DOHH2 (cell line): ENCODE data around the gene GBP4.

ENCODE experiments used
- H3F3A ChIP-seq: fragments of 200-600 bp; sonication (generic), shearing (Covaris generic); 2 replicates; pipeline ENCODE4 v1.6.0; 2016; ENCODE audit warnings: antibody characterized with exemption, mild to moderate bottlenecking; ENCODE audit not compliant: control insufficient read depth, insufficient read depth
- H3K27ac ChIP-seq: fragments of 200-600 bp; sonication (generic); 2 replicates; pipeline ENCODE4 v1.5.1; 2014; ENCODE audit warnings: low read depth, mild to moderate bottlenecking, low read length, moderate library complexity
- H3K27me3 ChIP-seq: fragments of 200-600 bp; sonication (generic); 2 replicates; pipeline ENCODE4 v1.6.1; 2014; ENCODE audit warnings: mild to moderate bottlenecking, low read length, mixed read lengths; ENCODE audit not compliant: control insufficient read depth
- H3K36me3 ChIP-seq: fragments of 200-600 bp; sonication (generic); 2 replicates; pipeline ENCODE4 v1.6.1; 2014; ENCODE audit warnings: mild to moderate bottlenecking, low read length, moderate library complexity, mixed read lengths; ENCODE audit not compliant: control insufficient read depth
- H3K4me1 ChIP-seq: fragments of 200-600 bp; sonication (generic); 2 replicates; pipeline ENCODE4 v1.6.1; 2014; ENCODE audit warnings: mild to moderate bottlenecking, low read length, mixed read lengths; ENCODE audit not compliant: control insufficient read depth
- H3K4me2 ChIP-seq: fragments of 200-600 bp; sonication (generic); 2 replicates; pipeline ENCODE4 v1.6.0; 2014; ENCODE audit warnings: mild to moderate bottlenecking, low read length, moderate library complexity
- H3K4me3 ChIP-seq: fragments of 200-600 bp; sonication (generic); 2 replicates; pipeline ENCODE4 v1.5.1; 2014; ENCODE audit warnings: mild to moderate bottlenecking, low read length, mixed read lengths
- H3K79me2 ChIP-seq: fragments of 200-600 bp; sonication (generic); 2 replicates; pipeline ENCODE4 v1.6.1; 2014; ENCODE audit warnings: mild to moderate bottlenecking, low read length, mixed read lengths; ENCODE audit not compliant: control insufficient read depth
- H3K9me2 ChIP-seq: fragments of 200-600 bp; sonication (generic); replicated peaks from 2 replicates; pipeline ENCODE4 v1.6.1; 2014; ENCODE audit warnings: mild to moderate bottlenecking, low read length, mixed read lengths; ENCODE audit not compliant: control insufficient read depth
- H3K9me3 ChIP-seq: fragments of 200-600 bp; sonication (generic); 2 replicates; pipeline ENCODE4 v1.6.1; 2014; ENCODE audit warnings: antibody characterized with exemption, low read length, mixed read lengths; ENCODE audit not compliant: control insufficient read depth, insufficient read depth
- H4K20me1 ChIP-seq: fragments of 200-600 bp; sonication (generic); 2 replicates; pipeline ENCODE4 v1.6.0; 2014; ENCODE audit warnings: low read depth, mild to moderate bottlenecking, antibody characterized with exemption, low read length, moderate library complexity; ENCODE audit not compliant: control insufficient read depth, insufficient read depth
- EZH2phosphoT487 ChIP-seq: fragments of 200-600 bp; sonication (generic); IDR thresholded peaks from 2 replicates; pipeline ENCODE4 v1.6.1; 2017; ENCODE audit warnings: borderline replicate concordance, mild to moderate bottlenecking, antibody characterized with exemption, low read length, moderate library complexity, mixed read lengths
- TF ChIP-seq, protein P1 (sequence below): fragments of 200-600 bp; sonication (generic); IDR thresholded peaks from one replicate; pipeline ENCODE4 v1.5.1; 2014; ENCODE audit warnings: antibody characterized with exemption, mild to moderate bottlenecking, low read depth, low read length; ENCODE audit not compliant: poor library complexity, severe bottlenecking

GBP4 gene

DNA sequence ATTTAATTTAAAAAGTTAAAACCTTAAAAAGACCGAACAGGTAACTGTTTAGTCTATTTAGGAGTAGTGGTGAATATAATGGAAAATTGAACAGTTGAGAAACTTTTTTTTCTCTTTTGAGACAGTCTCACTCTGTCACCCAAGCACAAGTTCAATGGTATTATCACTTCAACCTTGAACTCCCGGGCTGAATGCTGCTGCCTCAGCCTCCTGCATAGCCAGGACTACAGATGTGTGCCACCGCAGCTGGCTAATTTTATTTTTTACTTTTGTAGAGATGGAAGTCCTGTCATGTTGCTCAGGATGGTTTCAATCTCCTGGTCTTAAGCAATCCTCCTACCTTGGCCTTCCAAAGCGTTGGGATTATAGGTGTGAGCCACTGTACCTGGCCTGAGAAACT is 56.6 kb downstream of the GBP4 start:
- no peaks in the 10 kb centered on the region for H4K20me1 ChIP-seq
- H3K4me2 ChIP-seq = no peak overlapping the region
- no peaks in the 10 kb centered on the region for H3K36me3 ChIP-seq
- no peak overlapping the region for H3K27ac ChIP-seq
- no peaks in the 10 kb centered on the region for H3K4me1 ChIP-seq
- H3F3A ChIP-seq = no peaks in the 10 kb centered on the region
- H3K9me2 ChIP-seq = no peaks in the 10 kb centered on the region
- no peak overlapping the region for H3K4me3 ChIP-seq
- no peak for TF ChIP-seq EZH2phosphoT487
- TF ChIP-seq, protein P1, sequence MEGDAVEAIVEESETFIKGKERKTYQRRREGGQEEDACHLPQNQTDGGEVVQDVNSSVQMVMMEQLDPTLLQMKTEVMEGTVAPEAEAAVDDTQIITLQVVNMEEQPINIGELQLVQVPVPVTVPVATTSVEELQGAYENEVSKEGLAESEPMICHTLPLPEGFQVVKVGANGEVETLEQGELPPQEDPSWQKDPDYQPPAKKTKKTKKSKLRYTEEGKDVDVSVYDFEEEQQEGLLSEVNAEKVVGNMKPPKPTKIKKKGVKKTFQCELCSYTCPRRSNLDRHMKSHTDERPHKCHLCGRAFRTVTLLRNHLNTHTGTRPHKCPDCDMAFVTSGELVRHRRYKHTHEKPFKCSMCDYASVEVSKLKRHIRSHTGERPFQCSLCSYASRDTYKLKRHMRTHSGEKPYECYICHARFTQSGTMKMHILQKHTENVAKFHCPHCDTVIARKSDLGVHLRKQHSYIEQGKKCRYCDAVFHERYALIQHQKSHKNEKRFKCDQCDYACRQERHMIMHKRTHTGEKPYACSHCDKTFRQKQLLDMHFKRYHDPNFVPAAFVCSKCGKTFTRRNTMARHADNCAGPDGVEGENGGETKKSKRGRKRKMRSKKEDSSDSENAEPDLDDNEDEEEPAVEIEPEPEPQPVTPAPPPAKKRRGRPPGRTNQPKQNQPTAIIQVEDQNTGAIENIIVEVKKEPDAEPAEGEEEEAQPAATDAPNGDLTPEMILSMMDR = no peak
- no peaks in the 10 kb centered on the region for H3K27me3 ChIP-seq
- H3K9me3 ChIP-seq = no peaks in the 10 kb centered on the region
- no peaks in the 10 kb centered on the region for H3K79me2 ChIP-seq

DNA sequence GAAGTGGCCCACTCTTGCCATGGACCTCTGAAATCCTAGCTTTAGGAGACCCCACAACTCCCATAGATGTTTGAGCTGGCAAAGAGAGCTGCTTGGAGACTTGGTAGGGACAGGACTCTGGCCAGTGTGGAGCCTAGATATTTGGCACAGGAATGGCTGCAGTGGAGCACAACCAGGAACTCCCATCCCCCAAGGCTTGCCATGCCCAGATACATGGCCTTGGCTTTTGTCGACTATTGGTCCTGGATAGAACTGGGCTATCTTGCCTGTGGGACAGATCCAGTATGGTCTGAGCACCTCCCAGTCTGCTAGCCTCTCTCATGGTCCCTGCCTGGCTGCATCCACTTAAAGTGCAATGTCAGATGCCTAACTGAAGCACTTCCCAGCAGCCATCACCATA is 65.0 kb downstream of the GBP4 start:
- TF ChIP-seq EZH2phosphoT487 = no peak
- TF ChIP-seq, protein P1 = no peak

More for the DNA sequence above, 65.0 kb downstream of the GBP4 start:
- Histone ChIP-seq H3K79me2 (no peaks in the 10 kb centered on the region), H3K9me3 (no peaks in the 10 kb centered on the region), H3F3A (no peaks in the 10 kb centered on the region), H4K20me1 (no peaks in the 10 kb centered on the region), H3K27me3 (no peaks in the 10 kb centered on the region), H3K4me2 (no peak overlapping the region), H3K9me2 (no peaks in the 10 kb centered on the region), H3K4me3 (no peak overlapping the region), H3K4me1 (no peaks in the 10 kb centered on the region), H3K36me3 (no peaks in the 10 kb centered on the region), H3K27ac (no peak overlapping the region)
